ENCODE data around the gene FDXACB1. TPM values are rescaled to one million over a fixed set of nuclear protein-coding genes. Genes with fewer than 3 reads are reported as not detected.
"Not testable (repeated sequence)": the region's sequence is repeated elsewhere in the genome, so short reads cannot be mapped to it uniquely, and the experiment has no call there.

FDXACB1 gene
- total RNA-seq, 1 experiment from 2014 or later: 6.0 TPM

DNA sequence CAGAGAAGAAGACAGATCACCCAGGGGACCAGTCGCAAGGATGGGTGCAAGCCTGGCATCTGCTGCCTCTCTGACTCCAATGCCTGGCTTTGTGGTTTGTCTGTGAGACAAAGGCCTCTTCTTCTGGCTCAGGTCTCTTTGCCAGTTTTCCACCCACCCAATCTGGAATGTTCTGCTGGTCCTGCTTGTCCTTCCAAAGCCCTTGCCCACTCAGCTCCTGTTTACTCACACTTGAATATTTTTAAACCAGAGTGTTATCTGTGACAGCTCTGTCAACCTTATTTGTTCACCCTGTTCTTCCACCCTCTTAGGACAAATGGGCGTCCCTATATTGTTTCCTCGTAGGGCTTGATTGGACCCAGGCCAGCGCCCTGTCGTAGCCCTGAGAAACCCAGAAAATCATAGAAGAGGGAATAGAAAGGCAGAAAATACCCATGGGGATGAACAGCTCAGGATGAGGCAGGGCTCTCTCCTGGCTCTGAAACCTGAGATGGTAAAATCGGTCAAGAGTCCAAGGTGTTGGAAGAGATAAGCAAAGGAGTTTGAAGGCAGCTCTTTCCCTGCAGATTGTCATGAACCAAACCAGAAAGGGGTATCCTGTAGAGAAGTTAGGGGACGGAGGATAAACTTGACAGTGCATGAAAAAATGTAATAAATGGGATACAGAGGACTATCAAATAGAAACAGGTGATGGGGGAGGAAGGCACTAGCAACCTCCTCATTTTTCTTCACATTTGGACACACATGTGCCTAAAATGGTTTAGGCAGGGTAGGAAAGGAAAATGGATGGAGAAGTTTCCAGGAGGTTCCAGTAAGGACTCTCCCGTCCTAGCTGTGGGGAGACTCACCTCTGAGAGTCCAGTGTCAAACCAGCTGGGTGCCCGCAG lies 32.0 kb upstream of the FDXACB1 start:
- DNase-seq (ENCODE audit: low read depth): no peak

DNA sequence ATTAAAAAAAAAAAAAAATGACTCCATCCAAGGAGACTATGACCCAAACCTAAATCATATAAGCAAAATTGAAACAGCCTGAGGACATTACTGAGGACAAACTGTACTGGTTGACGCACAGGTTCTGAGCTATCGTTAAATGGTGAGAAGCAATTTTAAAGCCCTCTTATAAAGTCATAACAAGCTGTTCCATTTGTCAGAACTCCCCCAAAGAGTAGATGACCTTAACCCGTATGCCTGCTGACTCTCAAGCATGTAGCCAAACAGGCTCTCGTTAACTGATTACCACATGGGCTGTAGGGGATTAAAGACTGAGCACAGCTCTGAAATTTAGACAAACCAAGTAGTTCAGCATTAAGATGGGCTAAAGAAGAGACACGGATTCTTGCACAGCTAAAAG lies 30.4 kb upstream of the FDXACB1 start:
- DNase-seq (ENCODE audit: low read depth): no peak

DNA sequence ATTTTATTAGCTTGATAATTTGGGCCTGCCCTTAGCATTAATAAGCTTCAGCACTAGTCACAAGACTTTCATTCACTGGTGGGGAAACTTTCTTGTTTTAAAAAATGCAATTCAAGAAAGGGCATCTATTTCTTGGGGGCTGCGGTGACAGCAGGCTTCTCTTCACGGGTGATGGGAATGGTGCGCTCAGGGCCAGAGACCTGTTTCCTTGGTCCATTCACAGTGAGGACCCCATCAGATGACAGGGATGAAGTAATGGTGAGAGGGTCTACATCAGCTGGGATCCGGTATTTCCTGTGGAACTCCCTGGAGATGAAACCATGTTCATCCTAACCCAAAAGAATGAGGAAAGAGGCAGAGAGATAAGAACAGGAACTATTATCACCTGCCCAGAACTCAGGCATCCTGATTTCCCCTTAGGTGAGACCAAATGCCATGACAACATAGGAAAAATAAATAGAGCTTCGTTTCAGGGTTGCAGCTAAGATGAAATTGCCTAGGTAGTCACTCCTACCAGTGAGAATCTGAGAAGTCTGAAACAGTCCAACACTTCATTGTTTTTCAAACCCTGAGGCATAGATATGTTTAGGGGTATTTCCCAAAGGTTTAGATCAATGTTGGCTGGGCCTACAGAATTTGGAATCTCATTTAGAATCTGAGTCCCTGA lies 29.8 kb upstream of the FDXACB1 start:
- DNase-seq (ENCODE audit: low read depth): no peak

DNA sequence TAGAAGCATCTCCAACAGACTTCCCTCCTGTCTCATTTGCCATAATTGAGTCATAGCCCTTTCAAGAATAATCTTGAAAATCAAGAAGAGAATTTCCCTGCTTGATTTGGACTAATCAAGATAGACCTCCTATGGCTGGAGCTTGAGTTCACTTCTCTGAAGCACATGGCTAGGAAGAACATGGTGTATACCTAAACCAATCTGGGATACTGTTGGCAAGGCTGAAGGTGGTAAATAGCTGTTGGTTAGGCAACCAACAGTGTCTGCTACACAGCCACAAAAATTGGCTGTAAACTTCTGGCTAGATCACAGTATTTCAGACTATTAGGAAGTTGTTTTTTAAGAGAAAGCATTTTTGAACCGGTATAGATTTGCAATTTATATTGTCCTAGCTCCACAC lies 27.7 kb upstream of the FDXACB1 start:
- DNase-seq (ENCODE audit: low read depth): no peak

DNA sequence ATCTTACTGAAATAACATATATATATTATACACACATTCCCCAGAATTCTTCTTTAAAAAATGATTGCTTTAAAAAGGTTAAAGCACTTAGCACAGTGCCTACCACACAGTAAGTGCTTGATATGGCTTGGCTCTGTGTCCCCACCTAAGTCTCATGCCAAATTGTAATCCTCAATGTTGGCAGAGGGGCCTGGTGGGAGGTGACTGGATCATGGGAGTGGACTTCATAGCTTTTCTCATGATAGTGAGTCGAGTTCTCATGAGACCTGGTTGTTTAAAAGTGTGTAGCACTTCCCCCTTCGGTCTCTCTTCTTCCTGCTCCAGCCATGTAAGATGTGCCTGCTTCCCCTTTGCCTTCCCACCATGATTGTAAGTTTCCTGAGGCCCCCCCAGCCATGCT lies 26.4 kb upstream of the FDXACB1 start:
- no peak for DNase-seq (ENCODE audit: low read depth)

DNA sequence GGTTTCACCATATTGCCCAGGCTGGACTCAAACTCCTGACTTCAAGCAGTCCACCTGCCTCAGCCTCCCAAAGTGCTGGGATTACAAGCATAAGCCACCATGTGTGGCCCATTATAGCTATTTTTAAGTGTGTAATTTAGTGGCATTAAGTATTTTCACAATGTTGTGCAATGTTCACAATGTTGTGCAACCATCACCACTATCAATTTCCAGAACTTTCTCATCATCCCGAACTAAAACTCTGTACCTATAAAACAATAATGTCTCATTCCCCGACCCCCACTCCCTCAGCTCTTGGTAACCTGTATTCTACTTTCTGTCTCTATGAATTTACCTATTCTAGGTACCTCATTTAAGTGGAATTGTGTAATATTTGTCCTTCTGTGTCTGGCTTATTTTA lies 7.9 kb upstream of the FDXACB1 start:
- no peak for DNase-seq (ENCODE audit: low read depth)

DNA sequence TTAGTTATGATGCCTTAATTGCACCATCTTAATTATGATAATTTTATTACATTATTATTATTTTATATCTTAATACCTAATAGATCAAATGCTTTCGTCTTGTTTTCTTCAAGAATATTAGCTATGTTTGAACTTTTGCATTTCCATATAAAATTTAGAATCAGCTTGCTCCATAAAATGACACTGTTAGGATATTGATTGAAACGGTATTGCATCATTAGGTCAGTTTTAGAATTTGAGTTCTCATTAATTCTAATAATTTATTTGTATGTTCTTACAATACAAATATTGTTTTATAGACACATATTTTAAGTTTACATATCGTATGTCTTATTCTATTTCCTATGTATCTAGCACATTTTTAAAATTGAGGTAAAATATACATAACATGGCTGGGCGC lies 7.1 kb upstream of the FDXACB1 start:
- DNase-seq (ENCODE audit: low read depth): no peak

DNA sequence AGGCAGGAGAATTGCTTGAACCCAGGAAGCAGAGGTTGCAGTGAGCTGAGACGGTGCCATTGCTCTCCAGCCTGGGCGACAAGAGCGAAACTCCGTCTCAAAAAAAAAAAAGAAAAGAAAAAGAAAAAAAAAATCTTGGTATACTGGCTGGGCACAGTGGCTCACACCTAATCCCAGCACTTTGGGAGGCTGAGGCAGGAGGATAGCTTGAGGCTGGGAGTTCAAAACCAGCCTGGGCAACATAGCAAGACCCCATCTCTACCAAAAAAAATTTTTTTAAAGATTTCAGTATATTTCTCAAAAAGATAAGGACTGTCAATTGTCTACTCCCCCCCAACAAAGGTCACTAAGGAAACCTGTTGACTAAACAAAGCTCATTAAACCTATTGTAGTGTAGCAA lies 6.1 kb upstream of the FDXACB1 start:
- DNase-seq (ENCODE audit: low read depth): not testable (repeated sequence)

DNA sequence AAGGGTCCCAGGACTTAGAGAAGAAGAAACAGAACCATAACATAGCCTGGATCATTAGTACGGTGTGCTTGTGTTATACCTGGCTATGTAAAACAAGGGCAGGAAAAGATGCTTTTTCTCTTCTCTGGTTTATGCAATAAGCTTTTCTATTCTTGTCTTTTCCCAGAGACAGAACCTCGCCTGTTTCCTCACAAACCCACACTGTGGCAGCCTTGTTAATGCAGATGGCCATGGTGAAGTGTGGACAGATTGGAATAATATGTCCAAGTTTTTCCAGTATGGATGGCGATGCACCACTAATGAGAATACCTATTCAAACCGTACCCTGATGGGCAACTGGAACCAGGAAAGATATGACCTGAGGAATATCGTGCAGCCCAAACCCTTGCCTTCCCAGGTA lies 3.2 kb upstream of the FDXACB1 start:
- DNase-seq (ENCODE audit: low read depth): no peak

DNA sequence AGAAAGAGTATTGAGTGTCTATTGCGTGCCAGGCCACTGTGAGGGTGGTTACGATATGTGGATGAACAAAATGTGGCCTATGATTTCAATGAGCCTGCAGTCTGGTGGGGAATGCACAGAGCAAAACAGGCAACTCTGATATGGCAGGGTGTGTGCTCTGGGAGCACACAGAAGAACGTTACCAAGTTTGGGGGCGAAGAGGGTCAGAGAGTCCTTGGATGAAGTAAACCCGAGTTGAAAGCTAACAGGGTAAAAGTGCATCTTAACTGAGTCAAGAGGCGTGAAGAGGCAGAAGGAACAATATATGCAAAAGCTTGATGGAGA lies 634 bp upstream of the FDXACB1 start:
- DNase-seq (ENCODE audit: low read depth): no peak

DNA sequence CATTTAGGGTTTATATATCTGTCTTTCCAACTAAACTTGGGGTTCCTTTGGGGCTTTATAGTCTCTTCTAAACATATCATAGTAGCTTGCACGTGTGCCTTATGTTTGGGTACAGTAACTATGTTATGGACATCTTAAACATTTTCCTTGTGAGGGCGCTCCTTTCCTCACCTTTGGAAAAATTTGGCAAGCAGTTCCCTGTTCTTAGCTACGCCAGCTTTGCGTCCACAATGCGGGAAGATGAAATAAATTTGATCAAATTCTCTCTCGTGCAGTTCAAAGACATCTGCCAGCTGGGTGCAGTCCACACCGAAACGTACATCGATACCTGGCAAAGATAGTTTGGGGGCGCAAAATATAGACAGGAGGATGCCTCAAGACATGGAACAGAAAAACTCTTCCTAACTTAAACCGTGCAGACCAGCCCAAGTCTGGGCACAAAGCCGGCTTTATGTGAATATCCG lies 548 bp downstream of the FDXACB1 start:
- DNase-seq (ENCODE audit: low read depth): no peak

DNA sequence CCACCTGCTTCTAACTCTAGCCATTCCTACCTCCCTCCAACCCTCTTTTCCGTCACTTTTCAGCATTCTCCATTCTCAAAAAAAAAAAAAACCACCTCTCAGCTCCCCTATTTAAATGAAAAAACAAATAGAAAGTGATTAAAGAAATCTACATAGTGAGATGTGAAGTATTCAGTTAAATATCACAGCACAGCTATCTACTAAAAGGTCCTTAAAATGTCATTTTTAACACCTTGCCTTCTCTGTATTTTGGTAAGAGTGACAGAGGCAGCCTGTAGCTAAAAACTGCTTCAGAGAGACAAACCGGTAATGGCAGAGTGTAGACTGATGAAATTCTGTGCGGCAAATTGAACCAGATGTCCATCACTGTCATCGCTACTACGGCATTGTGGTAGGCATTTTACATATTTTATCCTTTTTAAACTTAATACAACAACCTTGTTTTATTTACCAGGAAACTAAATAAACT lies 7.2 kb downstream of the FDXACB1 start:
- no peak for DNase-seq (ENCODE audit: low read depth)

DNA sequence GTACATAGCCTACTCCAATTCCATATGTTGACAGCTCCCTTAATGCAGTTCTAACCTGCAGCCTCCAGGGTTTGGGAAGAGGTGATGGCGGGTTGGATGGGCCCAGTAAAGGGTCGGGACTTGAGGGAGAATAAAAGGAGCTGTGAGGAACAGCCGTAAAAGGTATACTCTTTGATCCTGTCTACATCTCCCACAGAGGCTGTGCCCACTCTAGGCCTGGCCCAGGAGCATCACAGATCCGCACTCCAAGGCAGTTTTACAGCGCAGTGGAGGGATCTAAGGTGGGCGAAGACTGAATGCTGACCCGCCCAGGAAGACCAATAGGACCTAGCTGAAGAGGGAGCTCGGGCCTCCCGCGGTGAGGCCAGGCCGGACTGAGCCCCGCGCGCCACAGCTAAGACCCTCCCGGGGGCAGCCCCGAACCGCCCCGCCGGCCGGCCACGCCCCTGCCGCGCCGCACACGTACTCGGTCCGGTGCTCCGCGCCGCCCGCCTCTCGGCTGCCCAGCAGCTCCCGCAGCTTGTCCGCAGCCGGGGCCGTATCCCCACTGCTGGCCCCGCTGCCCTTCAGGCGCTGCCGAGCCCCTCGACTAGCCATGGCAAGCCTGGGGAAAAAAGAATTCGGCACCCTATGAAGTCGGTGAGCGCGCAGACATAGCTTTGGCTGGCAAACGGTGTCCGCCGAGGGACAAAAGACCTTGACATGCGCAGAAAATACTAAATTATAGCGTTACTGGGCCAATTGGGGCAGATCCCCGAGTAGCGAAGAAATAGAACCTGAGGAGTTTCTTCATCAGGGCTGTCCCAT lies 7.9 kb downstream of the FDXACB1 start, which contains the start of gene ALG9:
ALG9 (minus strand) TSS at position 696 of the 807 bp plus-strand sequence; CDS start at position 597, 99 bp downstream.
- DNase-seq (ENCODE audit: low read depth): peak; percentile 87

DNA sequence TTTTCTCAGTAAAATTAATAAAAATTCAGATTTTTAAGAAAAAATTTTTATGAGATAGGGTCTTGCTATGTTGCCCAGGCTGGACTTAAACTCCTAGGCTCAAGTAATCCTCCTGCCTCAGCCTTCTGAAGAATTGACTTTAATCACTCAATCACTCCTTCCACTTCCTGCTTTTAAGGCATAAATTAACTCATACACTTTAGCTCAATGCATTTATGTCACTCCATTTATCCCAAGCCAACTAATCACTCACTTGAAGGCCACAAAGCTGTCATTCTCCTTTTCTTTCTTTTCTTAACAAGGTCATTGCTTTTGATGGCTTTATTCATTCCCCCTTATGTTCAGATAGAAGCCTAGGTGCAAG lies 8.5 kb downstream of the FDXACB1 start:
- DNase-seq (ENCODE audit: low read depth): no peak

DNA sequence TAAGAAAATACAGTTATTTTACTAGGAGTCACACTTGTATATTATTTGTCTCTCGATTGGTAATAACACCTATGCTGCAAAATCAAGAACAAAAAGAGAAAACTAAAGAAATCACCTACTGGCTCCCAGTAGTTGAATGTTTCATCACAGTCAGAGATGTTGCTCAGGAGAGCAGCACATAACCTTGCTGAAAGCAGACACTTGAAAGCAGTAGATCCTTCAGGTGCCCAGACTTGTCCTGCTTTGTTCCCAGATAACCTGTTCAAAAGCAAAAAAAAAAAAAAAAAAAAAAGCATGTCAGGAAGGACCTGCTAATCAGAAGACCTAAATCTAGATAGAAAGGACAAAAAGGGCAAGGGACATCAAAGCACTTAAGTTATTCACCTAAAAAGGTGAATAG lies 8.9 kb downstream of the FDXACB1 start:
- no peak for DNase-seq (ENCODE audit: low read depth)

DNA sequence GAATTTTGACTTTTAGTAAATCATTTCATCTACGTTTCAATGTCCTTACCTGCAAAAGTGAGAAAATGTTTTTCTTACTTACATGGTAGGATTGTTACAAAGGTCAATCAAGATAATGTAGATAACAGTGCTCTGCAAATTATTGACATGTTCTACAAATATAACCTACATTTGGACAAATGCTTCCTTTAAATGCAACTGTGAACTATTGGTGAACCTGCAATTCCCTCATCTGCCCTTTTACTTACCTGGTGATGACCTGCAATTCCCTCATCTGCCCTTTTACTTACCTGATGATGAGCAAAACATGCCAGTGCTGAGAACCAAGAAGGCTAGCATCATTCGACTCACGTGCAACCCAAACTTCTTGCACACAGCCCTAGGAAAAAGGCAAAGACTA lies 18.7 kb downstream of the FDXACB1 start:
- no peak for DNase-seq (ENCODE audit: low read depth)

DNA sequence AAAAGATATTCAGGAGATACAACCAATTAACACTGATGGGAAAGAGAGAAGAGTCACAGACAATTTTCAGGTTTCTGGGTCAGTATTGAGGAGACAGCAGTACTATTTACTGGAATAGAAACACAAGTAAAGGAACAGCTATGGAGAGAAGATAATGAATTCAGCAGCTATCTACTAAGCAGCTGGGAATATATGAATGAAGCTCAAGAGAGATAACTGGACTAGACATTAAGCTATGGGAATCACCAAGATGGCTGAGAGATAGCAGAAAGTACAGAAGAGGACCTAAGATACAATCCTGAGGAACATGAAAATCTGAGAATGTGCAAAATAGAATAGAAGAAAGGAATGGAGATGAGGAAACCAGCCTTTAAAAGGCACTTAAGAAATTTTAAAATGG lies 23.5 kb downstream of the FDXACB1 start:
- DNase-seq (ENCODE audit: low read depth): no peak

DNA sequence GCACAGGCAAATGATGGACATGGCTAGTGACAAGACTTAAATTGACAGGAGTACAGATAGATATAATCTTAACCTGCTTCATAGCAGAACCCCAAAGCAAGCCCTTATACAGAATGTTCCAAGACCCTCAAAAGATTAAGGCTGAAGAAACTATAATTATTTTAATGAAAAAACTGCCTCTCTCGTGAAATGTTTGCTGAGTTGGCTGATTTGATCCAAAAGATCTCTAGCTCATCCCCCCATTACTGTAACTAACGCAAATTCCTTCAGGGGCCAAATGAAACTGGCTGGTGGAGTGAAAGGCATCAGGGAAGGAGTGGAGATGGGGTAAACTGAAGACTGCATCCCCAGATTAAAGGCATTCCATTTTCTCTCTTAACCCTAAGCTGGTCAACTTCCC lies 26.9 kb downstream of the FDXACB1 start:
- DNase-seq (ENCODE audit: low read depth): no peak

DNA sequence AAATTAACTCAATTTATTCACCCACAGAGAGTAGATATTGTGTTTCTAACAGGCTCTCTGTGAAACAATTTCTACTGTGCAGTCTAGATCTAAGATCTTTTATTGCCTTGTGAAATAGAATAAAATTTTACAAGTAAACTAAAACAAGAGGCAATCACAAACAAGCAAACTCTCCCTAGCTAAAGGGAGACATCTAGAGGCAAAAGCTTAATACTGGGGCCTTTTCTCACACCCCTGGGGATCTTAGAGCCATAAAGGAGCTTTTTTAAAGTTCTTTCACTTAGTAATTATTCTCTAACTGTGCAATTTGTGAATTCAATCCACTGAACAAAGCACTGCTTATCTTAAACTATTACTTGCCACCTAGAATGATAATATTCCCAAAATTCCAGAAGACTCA lies 27.3 kb downstream of the FDXACB1 start:
- peak; percentile 11 for DNase-seq (ENCODE audit: low read depth)

DNA sequence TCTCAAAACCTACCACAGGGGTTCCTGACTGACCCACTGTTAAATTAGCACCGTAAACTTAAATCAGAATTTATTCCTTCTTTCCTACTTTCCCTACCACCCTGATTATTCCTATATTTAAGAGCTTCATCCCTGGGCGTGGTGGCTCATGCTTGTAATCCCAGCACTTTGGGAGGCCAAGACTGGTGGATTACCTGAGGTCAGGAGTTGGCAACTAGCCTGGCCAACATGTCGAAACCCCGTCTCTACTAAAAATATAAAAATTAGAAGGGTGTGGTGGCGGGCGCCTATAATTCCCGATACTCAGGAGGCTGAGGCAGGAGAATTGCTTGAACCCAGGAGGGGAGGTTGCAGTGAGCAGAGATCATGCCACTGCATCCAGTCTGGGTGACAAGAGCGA lies 27.9 kb downstream of the FDXACB1 start:
- no peak for DNase-seq (ENCODE audit: low read depth)

DNA sequence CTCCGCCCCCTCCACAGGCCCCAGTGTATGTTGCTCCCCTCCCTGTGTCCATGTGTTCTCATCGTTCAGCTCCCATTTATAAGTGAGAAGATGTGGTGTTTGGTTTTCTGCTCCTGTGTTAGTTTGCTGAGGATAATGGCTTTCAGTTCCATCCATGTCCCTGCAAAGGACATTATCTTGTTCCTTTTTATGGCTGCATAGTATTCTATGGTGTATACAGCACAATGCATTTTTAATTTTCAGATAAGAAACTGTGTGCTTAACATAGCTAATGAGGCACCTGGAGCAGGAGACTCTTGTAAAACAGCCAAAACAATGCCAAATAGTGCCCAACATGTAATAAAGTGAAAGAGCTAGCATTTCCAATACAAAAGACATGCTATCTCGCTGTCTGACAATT lies 29.3 kb downstream of the FDXACB1 start:
- no peak for DNase-seq (ENCODE audit: low read depth)

DNA sequence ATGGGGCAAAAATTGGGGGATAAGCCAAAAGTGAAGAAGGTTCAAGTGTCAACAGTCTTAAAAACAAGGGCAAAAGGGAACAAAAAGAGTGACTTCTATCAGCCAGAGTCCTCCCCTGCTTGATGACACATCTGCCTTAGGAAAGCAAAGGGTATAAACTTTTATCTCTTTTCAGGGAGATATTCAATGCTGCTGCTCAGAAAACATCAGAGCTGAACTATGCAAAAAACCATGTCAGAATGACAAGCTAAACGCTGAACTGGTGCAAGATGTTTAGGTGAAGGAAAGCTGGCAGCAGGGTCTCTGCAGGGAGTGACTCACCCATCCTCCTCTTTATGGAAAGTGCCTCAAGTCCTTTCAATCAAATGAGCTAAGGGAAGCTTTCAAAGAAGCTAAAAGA lies 32.3 kb downstream of the FDXACB1 start:
- peak; percentile 70 for DNase-seq (ENCODE audit: low read depth)
